ENCODE data around the gene DDX24.
A peak's percentile ranks its signal among the peaks of the same experiment; 100 is the strongest.
"Not testable (repeated sequence)": the region's sequence is repeated elsewhere in the genome, so short reads cannot be mapped to it uniquely, and the experiment has no call there.

The DDX24 gene

GRCh38 chr14:94079891-94080620 lies 946 bp downstream of the DDX24 start:
- peak overlapping the region; percentile 97 for H3K4me3 ChIP-seq (ENCODE audit: low read depth, low read length)
- TF ChIP-seq, protein P1, sequence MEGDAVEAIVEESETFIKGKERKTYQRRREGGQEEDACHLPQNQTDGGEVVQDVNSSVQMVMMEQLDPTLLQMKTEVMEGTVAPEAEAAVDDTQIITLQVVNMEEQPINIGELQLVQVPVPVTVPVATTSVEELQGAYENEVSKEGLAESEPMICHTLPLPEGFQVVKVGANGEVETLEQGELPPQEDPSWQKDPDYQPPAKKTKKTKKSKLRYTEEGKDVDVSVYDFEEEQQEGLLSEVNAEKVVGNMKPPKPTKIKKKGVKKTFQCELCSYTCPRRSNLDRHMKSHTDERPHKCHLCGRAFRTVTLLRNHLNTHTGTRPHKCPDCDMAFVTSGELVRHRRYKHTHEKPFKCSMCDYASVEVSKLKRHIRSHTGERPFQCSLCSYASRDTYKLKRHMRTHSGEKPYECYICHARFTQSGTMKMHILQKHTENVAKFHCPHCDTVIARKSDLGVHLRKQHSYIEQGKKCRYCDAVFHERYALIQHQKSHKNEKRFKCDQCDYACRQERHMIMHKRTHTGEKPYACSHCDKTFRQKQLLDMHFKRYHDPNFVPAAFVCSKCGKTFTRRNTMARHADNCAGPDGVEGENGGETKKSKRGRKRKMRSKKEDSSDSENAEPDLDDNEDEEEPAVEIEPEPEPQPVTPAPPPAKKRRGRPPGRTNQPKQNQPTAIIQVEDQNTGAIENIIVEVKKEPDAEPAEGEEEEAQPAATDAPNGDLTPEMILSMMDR (IDR thresholded peaks at IDR 0.05; ENCODE audit: borderline replicate concordance, insufficient read depth, low read depth, low read length): no peak

GRCh38 chr14:94077823-94078222 lies 3.2 kb downstream of the DDX24 start:
- TF ChIP-seq, protein P1 (IDR thresholded peaks at IDR 0.05; ENCODE audit: borderline replicate concordance, insufficient read depth, low read depth, low read length): no peak
- H3K4me3 ChIP-seq (ENCODE audit: low read depth, low read length): no peak overlapping the region

DNA sequence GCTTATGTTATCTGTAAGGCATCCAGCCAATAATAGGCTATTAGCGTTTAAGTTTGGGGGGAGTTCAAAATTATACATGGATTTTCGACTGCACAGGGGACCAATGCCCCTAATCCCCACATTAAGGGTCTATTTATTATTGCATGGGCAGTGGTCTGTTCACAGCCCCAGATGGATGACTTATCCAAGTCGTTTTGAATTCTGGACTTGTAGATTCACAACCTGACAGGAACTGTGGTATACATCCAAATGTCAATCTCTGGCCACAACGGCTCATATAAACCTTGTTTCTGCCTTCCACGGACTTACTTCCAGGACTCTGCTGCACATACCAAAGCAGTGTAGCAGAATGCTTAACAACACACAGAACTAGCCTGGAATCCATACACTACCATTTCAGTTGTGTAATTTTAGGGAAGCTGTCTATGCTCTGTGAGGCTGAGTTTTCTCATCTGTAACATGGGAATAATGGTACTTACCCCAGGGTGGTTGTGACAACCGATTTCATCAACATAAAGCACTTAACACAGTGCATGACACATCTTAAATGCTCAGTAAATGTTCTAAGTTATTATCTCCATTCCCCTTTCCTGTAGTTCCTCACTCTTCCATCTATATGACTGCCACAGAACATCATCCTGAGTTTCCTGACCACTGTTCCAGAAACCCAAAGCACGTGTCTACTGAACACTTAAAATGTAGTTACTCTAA lies 3.7 kb downstream of the DDX24 start:
- H3K4me3 ChIP-seq (ENCODE audit: low read depth, low read length): no peak overlapping the region

DNA sequence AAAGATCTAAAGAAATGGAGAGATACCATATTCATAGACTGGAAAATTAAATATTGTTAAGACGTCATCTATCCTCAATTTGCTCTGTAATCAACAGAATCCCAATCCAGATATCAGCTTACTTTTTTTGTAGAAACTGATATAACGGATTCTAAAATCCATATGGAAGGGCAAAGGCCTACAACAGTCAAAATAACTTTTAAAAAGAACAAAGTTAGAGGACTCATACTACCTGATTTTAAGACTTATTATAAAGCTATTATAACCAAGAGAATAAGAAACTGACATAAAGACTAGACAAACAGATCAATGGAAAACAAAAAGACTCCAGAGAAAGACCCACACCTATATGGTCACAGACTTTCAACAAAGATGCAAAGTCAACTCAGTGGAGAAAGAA lies 6.0 kb downstream of the DDX24 start:
- TF ChIP-seq, protein P1 (IDR thresholded peaks at IDR 0.05; ENCODE audit: borderline replicate concordance, insufficient read depth, low read depth, low read length): no peak
- H3K4me3 ChIP-seq (ENCODE audit: low read depth, low read length): no peak overlapping the region

More for the DNA sequence above, 3.7 kb downstream of the DDX24 start:
- TF ChIP-seq, protein P1 (IDR thresholded peaks at IDR 0.05; ENCODE audit: borderline replicate concordance, insufficient read depth, low read depth, low read length): no peak

- TF ChIP-seq, protein P1 (IDR thresholded peaks at IDR 0.05; ENCODE audit: borderline replicate concordance, insufficient read depth, low read depth, low read length): no peak
- no peak overlapping the region for H3K4me3 ChIP-seq (ENCODE audit: low read depth, low read length)
Measured at GRCh38 chr14:94074534-94074933, 6.5 kb downstream of the DDX24 start.

- not testable (repeated sequence) for H3K4me3 ChIP-seq (ENCODE audit: low read depth, low read length)
Measured at GRCh38 chr14:94072076-94072475, 8.9 kb downstream of the DDX24 start.

DNA sequence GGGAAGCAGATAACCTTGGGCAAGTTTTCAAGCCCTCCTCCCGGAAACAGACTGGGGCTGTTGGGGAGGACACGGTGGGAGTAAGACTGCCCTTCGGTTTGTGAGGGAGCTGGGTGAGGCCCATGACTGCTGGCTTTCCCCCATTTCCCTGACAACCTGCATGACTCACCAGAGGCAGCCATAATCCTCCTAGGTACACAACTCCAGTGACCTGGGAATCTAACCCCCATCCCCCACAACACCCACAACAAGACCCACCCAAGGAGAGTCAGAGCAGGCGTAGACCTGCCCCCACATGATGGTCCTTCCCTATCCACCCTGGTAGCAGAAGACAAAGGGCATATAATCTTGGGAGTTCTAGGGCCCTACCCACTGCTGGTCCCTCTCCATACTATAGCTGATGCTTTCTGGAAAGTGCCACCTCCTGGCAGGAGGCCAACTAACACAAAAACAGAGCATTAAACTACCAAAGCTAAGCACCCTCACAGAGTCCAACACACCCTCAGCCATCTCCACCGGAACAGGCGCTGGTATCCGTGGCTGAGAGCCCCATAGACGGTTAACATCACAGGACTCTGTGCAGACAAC lies 14.8 kb downstream of the DDX24 start:
- no peak overlapping the region for H3K4me3 ChIP-seq (ENCODE audit: low read depth, low read length)
- TF ChIP-seq, protein P1 (IDR thresholded peaks at IDR 0.05; ENCODE audit: borderline replicate concordance, insufficient read depth, low read depth, low read length): no peak
